Measurements from ENCODE around the gene TMPRSS3. TPM values are rescaled to one million over a fixed set of nuclear protein-coding genes. Genes with fewer than 3 reads are reported as not detected.
A peak's percentile ranks its signal among the peaks of the same experiment; 100 is the strongest.

TMPRSS3 gene
- total and polyA plus RNA-seq, 9 of the 15 experiments (the other 6 are each of a cell fraction or from before 2014, with no cell fraction given) = 0.07 TPM; not detected in 8

DNA sequence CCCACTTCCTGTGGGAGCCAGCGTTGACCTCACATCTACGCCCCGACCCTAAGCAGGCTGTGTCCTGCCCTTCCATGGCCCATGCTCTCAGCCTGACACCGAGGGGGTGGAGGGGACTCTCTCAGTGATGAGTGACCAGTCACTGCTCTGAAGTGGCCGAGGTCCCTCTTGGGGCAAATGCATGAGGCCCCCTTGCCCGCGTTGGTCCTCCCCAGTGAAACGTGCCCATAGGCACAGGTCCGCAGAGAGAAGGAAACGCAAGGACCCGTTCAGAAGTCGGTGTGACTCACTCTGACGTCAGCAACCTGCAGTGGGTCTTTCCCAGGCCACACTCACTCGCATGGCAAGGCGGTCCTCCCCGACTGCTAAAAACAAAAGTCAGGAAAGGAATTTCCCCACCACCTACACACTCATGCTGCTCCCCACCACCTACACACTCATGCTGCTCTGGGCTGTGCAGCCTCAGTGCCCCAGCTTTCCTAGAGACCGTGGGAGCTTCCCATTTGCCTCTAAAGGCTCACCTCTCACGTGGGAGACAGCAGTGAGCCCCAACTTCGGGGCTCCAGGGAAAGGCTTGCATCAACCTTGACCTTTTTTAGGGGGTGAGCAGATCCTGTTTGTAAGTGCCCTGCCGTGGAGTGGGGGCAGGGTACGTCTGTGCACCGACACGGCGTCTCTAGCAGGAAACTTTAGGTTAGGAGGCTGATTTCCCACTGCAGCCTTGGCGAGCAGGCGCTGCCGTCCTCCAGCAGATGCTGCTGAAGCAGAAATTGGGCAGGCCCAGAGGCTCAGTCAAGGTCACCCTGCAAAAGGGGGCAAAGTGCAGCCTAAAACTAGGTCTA, 19.3 kb upstream of the TMPRSS3 start (continued):
- TF ChIP-seq, protein P1, sequence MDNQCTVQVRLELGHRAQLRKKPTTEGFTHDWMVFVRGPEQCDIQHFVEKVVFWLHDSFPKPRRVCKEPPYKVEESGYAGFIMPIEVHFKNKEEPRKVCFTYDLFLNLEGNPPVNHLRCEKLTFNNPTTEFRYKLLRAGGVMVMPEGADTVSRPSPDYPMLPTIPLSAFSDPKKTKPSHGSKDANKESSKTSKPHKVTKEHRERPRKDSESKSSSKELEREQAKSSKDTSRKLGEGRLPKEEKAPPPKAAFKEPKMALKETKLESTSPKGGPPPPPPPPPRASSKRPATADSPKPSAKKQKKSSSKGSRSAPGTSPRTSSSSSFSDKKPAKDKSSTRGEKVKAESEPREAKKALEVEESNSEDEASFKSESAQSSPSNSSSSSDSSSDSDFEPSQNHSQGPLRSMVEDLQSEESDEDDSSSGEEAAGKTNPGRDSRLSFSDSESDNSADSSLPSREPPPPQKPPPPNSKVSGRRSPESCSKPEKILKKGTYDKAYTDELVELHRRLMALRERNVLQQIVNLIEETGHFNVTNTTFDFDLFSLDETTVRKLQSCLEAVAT (IDR thresholded peaks at IDR 0.05) = no peak
- peak; percentile 82 for TF ChIP-seq FOSL1 (tag; conservative IDR thresholded peaks at IDR 0.05)

DNA sequence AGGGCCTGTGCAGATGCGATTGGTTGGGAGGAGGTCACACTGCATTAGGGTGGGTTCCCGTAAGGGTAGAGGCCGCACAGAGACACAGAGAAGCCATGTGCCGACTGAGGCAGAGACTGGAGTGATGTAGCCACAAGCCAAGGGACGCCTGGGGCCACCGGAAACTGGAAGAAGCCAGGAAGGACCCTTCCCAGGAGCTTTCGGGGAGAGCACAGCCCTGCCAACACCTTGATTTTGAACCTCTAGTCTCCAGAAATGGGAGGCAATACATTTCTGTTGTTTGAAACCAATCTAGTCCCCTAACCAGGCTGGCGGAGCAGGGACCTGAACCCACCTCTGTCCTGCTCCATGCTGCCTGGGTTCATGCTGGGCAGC, 18.7 kb upstream of the TMPRSS3 start:
- H3K4me1 ChIP-seq (replicated peaks in 1 of 2; ENCODE audit: control insufficient read depth in 2 of 2, insufficient read depth in 2 of 2, low read length in 2 of 2) = peaks cover 11 to 20% of the 10 kb centered on the region in 2 experiments; a peak in 4 of 5 replicates
- no peaks in the 10 kb centered on the region for H3K9me3 ChIP-seq (replicated peaks; ENCODE audit: control insufficient read depth, insufficient read depth, low read depth, low read length)
- ATAC-seq = no peak
- H4K20me1 ChIP-seq (replicated peaks; ENCODE audit: control insufficient read depth, insufficient read depth, low read length) = no peaks in the 10 kb centered on the region; the same call in 1 of the 2 replicates
- no peak for TF ChIP-seq KAT2B (IDR thresholded peaks at IDR 0.05; ENCODE audit: low read depth, low read length)
- TF ChIP-seq ASH1L (IDR thresholded peaks at IDR 0.05; ENCODE audit: borderline replicate concordance, low read depth, partially characterized antibody) = no peak
- TF ChIP-seq CHCHD3 (CRISPR knock-in tag; IDR thresholded peaks at IDR 0.05) = no peak
- TF ChIP-seq ZNF668 (CRISPR knock-in tag; IDR thresholded peaks at IDR 0.05) = no peak
- in situ Hi-C loops (cut with MboI) = no loop called here
- no TSS peak for BruUV-seq (replicated peaks)
- peaks cover 4% of the 10 kb centered on the region; the same call in 2 of the 3 replicates for H3K36me3 ChIP-seq (ENCODE audit: control insufficient read depth, insufficient read depth, low read length)
- intact Hi-C loops (cut with micrococcal nuclease) = no loop called here
- DNase-seq (ENCODE audit: extremely low read depth in 1 of 4, low spot score in 3 of 4) = no peak
- H3K4me2 ChIP-seq (ENCODE audit: insufficient read depth, low read length) = no peak overlapping the region; the same call in 1 of the 2 replicates
- no peaks in the 10 kb centered on the region for H3K79me2 ChIP-seq (ENCODE audit: control insufficient read depth, insufficient read depth, low read length)
- H3K9me1 ChIP-seq (ENCODE audit: control insufficient read depth, insufficient read depth, low read length) = peaks cover 3% of the 10 kb centered on the region
- H2AFZ ChIP-seq (ENCODE audit: low read depth, low read length) = peak overlapping the region; percentile 60; the same call in 1 of the 2 replicates
- ChIA-PET CTCF (ENCODE audit: low intra/inter-chr PET ratio) (no interaction called here), POLR2A (interaction anchor here (0.7 kb wide), 2 partner anchors 1192 to 1458 kb away, joined by 3 read pairs; no protein-coding TSS in a partner anchor)
- H3K9ac ChIP-seq (ENCODE audit: insufficient read depth in 1 of 2, low read depth in 2 of 2, low read length in 2 of 2) = no peak overlapping the region
- no peak overlapping the region for H3K4me3 ChIP-seq
- no peaks in the 10 kb centered on the region for H3K27me3 ChIP-seq (ENCODE audit: control insufficient read depth in 2 of 2, insufficient read depth in 2 of 2, low read length in 2 of 2)
- 61% methylated on average over 8 of the region's 8 CpGs for WGBS (ENCODE audit: insufficient coverage, low coverage, missing lambda C conversion rate)
- H3K27ac ChIP-seq (ENCODE audit: extremely low read depth, low read depth, low read length) = no peak overlapping the region; the same call in 2 of the 3 replicates
- FAIRE-seq = no peak
